Omental fat pad (tissue), 4 donors: ENCODE measurements around the gene ROBO1. TPM values are rescaled to one million over a fixed set of nuclear protein-coding genes. Genes with fewer than 3 reads are reported as not detected.

Experiments used
- ATAC-seq: fragments of 150-250 bp; one replicate; pipeline ENCODE4 v1.9.1; 2016; ENCODE audit warnings: mild to moderate bottlenecking, moderate library complexity; ENCODE audit not compliant: low FRiP score
- DNase-seq: peaks from one replicate; pipeline ENCODE4 v3.0.0-alpha.2; 2019; ENCODE audit warnings: low spot score
- total RNA-seq, 4 donors: library from RNA; depleted of rRNA; stranded (reverse); fragments of >200 nt; gene quantifications; one replicate each; pipeline ENCODE4 v1.1.0, GENCODE V29; 2016
- TF ChIP-seq, protein P1 (sequence below), 3 donors: fragments of 450-650 bp; IDR thresholded peaks; one replicate each; pipeline ENCODE4 v1.5.1; 2016 to 2017; ENCODE audit warnings: antibody characterized with exemption in 3 of 3, mild to moderate bottlenecking in 3 of 3, moderate library complexity in 2 of 3

The ROBO1 gene
- total RNA-seq, 4 donors from 2014 or later, result 13.7 to 34.2 (median 21.0) TPM

DNA sequence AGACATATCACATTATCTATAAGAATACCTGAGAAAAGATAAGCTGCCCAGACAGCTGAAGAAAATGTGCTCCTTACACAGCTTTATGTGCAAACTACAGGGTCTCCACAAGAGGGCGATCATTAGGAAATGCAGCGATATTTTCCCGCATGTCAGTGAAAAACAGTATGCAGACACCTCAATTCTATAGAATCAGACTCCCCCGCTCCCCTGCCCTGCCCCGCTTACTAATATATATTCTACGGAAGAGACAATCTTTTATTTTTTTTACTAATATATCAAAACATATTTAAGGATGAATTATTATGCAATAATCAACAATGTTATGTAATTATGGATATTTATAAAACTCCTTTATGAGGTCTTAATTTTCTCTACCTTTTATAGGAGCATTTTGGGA is 681.3 kb downstream of the ROBO1 start:
- ATAC-seq, result no peak
- TF ChIP-seq, protein P1, sequence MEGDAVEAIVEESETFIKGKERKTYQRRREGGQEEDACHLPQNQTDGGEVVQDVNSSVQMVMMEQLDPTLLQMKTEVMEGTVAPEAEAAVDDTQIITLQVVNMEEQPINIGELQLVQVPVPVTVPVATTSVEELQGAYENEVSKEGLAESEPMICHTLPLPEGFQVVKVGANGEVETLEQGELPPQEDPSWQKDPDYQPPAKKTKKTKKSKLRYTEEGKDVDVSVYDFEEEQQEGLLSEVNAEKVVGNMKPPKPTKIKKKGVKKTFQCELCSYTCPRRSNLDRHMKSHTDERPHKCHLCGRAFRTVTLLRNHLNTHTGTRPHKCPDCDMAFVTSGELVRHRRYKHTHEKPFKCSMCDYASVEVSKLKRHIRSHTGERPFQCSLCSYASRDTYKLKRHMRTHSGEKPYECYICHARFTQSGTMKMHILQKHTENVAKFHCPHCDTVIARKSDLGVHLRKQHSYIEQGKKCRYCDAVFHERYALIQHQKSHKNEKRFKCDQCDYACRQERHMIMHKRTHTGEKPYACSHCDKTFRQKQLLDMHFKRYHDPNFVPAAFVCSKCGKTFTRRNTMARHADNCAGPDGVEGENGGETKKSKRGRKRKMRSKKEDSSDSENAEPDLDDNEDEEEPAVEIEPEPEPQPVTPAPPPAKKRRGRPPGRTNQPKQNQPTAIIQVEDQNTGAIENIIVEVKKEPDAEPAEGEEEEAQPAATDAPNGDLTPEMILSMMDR (IDR thresholded peaks at IDR 0.05), result no peak
- DNase-seq, result peak; percentile 28

DNA sequence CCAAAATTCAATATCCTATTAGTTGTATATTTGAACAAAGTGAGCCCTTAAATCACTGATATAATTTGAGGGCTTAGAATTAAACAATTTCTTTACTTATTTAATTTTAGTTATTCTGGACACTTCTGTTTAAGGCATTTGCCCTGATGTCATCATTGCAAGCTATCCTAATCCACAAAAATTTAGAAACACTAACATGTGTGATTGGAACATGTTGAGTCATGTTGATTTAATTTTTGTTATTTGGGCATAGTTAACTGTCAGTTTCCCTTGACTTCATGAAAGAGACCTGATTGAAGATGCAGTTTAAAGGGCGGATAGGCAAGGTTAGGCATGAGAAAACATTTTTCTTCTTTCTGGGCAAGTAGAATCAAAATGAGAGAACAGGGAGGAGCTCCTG is 682.6 kb downstream of the ROBO1 start:
- DNase-seq (no peak), ATAC-seq (no peak)
- TF ChIP-seq, protein P1 (IDR thresholded peaks at IDR 0.05), result no peak

DNA sequence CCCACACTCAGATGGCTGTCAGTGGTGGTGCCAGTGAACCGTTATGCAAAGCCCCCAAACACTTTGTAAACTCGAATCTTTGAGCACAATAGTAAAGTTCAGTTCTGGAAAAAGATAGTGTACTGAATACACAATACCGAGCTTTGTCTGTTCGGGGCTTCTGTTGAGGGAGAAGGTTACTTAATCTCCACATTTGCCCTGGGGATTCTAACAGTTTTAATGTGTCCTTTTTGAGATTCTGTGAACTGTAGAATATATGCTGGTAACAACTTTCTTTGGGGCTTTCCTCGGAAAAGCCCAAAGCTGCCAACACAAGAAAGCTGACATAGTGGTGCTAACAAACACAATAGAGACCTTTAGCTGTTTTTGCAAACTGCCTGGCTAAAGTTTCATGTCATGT is 686.5 kb downstream of the ROBO1 start:
- DNase-seq, result no peak
- TF ChIP-seq, protein P1 (IDR thresholded peaks at IDR 0.05), result no peak
- no peak for ATAC-seq

DNA sequence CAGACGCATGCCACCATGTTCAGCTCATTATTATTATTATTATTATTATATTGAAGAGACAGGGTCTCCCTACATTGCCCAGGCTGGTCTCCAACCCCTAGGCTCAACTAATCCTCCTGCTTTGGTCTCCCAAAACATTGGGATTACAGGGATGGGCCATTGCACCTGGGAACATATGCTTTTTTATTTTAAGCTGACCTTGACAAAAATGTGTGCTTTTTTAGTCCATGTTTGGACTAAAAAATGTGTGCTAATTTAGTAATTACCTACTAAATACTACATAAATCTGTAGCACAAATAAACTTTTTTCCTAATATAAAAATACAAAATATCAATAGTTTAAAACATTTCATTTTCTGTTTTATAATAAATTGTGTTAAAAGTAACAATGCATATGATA is 693.2 kb downstream of the ROBO1 start:
- no peak for DNase-seq
- TF ChIP-seq, protein P1 (IDR thresholded peaks at IDR 0.05), result no peak
- no peak for ATAC-seq

DNA sequence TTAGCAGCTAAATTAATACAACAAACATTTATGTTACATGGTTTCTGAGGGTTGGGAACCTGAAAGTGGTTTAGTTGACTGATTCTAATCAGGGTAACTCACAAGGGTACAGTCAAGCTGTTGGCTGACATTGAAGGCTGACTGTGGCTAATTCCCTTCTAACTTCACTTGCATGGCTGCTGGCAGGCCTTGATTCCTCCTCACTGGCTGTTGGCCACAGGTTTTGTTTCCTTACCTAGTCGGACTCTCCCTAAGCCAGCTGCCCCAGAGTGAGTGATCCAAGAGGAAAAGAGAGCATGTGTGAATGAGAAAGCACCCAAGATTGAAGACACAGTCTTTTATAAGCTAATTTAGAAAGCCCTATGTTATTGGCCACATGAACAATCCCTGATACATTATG is 700.1 kb downstream of the ROBO1 start:
- ATAC-seq (no peak), DNase-seq (no peak)
- TF ChIP-seq, protein P1 (IDR thresholded peaks at IDR 0.05), result no peak

DNA sequence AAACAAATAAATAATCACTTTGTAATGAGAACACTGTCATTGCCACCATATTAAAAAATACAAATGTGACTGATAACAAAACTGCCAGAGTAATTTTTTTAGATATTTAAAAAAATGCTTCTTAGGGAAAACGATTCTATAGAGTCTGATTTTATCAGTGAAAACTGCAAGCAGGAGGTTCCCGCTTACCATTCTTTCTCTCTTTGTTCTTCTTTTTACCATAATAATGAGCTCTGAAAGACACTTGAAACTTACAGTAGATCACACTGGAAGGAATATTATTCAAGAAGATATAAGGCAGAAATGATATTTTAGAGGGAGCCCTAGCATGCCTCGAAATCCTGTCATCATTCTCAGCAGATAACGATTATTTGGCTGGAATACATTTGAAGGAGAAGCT is 701.3 kb downstream of the ROBO1 start:
- TF ChIP-seq, protein P1 (IDR thresholded peaks at IDR 0.05), result no peak
- no peak for DNase-seq
- no peak for ATAC-seq

DNA sequence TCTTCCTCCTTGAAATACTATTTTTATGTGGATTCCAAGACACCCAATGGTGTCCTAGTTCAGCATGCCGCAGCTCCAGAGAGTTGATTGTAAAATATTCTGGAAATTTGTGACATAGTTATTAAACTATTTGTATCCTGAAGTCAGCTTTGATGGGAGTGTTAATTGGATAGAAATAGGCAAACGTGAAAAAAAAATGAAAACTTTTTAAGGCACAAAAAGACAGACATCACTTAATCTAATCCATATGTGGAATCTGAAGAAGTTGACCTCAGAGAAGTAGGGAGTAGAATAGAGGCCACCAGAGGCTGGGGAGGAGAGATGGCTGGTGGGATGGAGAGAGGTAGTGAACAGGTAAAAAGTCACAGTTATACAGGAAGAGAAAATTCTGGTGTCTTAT is 704.2 kb downstream of the ROBO1 start:
- no peak for DNase-seq
- no peak for ATAC-seq
- TF ChIP-seq, protein P1 (IDR thresholded peaks at IDR 0.05), result no peak
